HG02973 (cell line): Measurements from ENCODE around the gene TACC3.

Experiments
- ATAC-seq: cut with Tn5 transposase; IDR thresholded peaks from one replicate; pipeline ENCODE4 v1.9.1; 2021; ENCODE audit warnings: moderate library complexity; ENCODE audit not compliant: unreplicated experiment

Gene TACC3

DNA sequence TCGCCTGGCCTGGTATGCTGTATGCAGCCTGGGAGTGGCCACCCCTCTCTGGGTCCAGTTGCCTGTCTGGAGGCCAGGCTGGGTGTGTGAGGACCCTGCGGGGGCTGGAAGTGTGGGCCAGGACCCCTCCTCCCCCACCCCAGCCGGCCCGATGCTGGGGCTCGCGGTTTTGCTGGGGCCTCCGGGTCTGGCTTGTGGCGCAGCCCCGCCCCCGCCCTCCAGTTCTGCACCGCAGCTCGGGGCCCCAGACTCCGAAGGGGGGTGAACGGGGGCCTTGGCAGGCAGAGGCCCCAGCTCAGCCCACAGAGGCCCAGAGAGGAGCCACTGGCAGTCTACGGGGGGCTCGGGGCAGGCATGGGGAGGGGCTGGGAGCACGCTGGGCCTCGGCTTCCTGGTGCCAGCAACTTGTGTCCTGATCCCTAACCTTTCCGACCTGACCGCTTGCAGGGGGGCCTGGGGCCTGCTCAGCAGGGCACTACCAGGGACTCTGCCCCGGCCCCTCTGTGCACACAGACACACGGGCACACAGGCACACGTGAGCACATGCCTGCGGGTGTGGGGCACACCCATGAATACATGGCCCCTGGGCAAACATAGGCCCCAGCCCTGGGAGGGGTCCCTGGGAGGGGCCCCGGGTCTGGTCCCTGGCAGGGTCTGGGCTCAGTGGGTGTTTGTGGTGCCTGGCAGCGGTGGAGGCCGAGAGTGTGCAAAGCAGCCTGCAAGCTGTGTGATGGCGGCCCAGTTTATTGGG lies 50.4 kb downstream of the TACC3 start:
- no peak for ATAC-seq

DNA sequence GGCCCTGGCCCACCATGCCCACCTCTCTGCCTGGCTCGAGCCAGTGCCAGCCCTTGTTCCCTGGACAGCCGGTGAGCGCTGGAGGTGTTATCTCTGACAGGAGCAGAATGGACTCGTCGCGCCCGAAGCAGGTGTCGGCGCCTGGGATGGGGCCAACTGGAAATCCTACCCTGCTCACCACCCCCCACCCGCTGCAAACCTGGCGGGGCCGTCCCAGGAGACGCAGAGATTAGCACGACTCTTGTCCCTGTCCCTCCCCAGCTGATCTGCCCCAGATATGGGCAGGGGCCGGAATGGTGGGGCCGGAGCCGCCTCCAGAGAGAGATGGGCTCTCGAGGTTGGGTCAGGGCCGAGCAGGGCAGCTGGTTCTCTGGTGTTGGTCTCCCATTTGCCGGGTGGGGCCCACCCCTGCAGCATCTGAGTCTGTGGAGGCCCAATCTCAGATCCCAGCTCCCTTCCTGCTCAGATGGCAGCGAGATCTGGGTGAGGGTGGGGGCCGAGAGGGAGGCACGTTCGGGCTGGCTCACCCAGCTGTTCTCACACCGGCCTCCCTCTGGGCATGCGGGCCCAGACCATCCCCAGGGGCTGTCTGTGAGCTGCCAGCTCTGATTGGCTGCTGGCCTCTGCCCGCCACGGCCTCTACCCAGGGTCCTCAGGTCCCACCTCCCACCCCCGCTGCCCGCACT lies 51.7 kb downstream of the TACC3 start:
- no peak for ATAC-seq

DNA sequence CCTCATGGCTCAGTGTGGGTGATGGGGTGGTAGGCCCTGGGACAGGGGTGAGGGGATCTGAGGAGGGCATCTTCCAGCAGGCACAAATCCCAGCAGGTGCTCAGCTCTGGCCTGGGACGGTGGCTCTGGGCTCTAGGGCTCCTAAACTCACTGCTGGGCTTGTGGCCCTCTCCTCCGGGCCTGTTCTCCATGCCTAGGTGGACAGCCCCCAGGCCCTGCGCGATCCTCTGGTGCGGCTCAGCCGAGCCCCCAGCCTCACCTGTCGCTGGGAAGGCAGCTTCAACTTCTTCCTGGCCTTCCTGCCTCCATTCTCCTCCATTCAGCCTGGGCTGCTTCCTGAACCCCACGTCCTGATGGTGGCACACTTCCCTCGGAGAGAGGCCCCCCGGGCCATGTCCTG lies 52.4 kb downstream of the TACC3 start:
- no peak for ATAC-seq

DNA sequence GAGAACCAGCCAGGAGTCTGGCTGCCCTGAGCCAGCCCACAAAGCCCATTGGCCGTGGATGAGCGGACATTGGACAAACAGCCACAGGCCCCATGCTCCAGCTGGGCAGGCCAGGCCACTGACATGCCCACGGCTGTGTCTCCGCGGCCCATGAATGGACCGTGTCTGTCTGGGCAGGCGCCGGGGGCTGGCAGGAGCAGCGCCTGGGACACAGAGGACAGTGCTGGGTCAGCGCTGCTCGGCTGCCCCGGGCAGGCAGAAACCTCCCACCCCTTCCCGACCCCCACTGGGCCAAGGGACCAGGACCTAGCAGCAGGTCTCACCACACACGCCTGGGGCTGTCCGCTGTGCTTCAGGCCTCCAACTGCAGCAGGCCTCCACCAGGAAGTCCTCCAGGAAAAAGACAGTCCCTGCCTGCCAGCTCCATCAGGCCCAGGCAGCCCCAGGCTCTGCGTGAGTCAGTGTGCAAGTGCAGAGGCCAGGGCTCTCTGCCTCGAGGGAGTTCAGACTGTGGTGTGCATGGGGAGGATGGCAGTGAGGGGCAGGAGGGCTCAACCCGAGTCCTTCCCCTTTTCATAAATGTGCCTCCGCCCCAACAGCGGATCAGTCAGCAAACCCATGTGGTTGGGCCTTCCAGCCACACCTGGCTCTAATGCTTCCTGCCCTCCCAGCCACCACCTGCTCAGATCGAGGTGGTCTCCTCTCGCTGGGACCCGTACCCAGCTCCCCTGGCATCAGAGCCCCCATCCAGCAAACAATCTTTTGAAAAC lies 54.6 kb downstream of the TACC3 start:
- ATAC-seq = no peak

DNA sequence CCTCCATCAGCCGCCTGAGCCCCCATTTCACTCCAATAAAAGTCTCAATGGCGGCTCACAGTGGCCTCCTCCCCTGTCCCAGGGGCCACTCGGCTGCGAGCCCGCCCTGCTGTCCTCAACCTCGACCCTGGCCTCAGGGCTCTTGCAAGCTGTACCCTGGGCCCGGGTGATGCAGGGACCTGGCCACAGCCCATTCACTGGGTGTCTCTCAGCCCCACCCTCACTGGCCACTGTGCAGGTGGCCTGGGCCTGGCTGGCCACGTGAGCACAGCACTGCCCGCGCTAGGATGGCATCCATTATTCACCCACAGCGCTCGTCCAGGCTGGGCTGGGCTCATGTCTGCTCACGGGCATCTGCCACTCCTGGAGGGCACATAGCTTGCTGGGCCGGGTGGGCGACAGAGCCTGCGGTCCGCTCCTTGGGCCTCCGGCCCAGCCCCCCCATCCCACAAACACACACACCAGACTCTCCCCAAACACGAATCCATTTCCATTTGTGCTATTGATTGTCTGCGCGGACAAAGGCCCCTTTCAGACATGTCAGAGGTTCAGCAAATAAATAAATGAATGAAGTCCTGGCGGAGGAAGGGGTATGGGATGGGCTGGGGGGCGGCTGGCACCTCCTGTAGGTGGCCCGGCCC lies 55.3 kb downstream of the TACC3 start:
- ATAC-seq = no peak

DNA sequence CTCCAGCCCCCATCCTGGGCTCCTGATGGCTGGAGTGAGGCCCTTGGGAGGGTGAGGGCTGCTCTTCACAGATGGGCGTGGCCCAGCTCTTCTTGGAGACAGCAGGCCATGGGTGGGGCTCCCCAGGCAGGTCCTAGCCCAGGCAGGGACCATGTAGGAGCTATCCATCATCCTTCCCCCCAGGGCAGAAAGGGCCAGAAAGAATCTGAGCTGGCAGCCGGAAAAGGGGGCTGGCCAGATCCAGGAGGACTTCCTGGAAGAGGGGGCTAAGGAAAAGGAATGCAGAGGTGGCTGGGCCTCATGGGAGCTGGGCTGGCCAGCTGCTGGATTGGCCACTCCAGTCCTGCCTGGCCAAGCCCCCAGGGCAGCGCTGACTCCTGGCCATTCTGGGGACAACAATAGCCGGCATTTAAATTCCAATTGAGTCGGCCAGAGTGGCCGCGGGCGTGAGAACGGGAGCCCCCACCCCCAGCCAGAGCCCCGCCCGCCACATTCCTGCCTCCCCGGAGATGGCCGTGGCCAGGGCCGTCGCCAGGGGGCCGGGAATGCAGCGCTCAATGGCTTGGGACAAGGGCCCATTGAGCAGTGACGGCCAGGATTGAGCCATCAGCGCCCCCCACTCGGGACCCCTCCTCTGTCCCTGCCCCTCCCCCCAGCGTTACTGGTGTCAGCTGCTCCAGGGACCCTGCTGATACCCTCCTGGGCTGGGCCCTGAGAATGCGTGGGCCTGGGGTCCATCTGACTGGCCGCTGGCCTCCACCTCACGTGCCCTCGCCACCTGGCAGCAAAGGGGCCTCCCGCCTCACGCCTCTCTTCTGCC lies 56.7 kb downstream of the TACC3 start:
- no peak for ATAC-seq

DNA sequence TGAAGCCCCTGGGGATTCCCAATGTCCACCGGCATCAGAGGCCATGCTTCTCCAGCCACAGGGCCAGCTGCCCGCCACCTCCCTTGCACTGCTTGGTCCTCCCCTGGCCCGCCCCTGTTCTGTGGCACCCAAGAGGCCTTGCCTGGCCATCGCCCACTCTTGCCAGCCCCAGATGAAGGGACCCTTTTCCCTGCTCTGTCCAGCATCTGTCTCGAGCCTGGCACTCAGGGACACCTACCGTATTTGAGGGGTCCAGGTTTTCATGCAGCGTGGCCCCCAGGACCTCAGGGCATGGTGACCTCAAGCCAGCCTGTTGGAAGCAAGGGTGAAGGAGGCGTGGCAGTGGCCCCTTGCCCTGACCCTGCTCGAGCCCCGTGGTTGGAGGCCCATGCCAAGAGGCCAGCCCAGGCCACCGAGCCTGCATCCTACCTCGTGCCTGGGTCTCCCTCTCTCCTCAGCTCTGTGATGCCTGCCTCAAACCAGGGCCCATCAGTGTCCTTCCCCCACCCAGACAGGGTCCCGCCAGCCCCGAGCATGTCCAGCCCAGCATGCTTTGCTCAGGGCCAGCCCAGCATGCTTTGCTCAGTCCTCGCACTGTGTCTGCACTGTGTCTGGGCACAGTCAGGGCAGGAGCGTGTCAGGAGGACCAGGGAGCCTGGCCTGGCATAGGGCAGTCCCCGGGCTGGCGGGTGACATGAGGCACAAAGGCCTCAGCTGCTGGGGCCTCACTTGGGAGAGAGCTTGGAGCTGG lies 57.5 kb downstream of the TACC3 start:
- no peak for ATAC-seq

DNA sequence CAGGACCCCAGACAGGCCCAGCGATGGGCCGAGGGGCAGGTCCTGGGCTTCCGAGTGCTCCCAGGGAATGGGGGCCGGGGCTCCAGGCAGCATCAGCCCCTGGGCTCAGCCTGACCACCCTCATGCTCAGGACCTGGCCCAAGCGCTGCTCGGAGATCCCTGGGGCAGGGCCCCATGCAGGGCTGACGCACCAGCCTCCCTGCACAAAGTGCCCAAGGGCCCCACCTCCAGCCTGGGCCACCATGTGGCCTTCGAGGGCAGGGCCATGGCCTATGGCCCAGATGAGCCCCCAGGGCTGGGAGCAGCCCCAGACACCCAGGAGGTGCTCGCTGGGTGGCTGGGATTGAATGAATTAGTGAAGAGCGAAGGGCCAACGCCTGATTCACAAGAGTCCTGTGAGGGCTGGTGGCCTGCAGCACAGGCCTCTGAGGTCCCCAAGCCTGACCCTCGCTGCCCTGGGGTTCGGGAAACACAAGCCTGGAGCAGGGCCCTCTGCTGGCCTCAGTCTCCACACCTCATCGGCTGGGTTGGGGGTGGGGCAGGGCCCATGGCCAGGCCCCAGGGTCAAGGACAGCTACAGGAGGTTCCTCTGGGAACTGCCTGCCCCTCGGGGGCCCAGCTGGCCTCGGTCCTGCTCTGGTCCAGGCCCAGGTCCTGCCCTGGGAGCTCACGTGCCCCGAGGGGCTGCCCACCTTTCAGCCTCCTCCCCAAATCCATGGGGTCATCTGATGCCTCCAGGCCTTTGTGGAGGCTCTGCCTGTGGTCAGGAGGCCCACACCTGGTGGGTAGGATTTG lies 58.5 kb downstream of the TACC3 start:
- no peak for ATAC-seq

DNA sequence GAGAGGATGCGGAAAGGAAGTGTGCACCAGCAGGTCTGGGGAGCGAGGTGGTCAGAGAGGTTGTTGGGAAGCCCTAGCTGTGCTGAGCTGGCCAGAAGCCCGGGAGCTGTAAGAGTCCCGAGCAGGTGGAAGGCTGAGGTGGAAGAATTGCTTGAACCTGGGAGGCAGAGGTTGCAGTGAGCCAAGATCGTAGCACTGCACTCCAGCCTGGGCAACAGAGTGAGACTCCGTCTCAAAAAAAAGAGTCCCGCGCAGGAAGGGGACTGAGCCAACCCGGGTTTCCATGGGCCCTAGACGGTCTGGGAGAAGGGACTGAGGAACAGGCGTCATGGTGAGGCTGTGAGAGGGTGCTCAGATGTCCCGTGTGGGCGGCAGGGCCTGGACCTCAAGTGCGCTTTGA lies 59.1 kb downstream of the TACC3 start:
- ATAC-seq = no peak

DNA sequence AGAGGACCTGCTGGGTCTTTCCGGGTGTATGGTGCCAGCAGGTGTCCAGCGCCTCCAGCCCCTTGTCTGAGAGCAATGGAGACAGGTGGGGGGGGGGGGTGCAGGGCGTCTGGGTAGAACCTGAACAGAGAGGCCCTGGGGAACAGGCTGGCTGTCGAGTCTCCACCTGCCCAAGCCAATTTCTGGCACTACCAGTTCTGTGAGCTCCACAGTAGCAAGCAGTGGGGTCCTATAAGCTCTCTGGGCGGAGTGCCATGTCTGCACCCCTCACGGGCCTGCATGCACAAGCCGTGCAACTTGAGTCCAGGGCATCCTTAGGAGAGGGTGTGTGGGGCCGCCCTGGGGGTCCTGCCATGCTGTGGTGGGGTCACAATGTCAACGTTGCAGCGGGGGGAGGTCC lies 61.7 kb downstream of the TACC3 start:
- ATAC-seq = no peak

DNA sequence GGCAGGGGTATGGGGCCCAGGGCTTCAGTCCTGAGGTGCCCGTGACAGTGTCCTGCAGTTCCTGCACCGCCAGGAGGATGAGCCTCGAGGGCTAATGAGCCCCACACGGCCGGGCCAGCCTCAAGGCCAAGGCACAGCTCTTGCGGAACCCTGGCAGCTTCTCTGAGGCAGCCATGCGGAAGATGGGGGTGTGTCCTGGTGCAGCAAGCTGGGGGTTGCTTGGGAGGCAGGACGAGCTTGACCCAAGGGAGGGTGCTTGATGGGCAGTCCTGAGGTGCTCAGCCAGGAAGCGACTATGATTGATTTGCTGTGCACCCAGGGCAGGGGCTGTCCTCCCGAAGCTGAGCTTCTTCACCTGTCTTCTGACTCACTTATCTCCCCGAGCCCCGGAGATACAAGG lies 62.6 kb downstream of the TACC3 start:
- no peak for ATAC-seq

DNA sequence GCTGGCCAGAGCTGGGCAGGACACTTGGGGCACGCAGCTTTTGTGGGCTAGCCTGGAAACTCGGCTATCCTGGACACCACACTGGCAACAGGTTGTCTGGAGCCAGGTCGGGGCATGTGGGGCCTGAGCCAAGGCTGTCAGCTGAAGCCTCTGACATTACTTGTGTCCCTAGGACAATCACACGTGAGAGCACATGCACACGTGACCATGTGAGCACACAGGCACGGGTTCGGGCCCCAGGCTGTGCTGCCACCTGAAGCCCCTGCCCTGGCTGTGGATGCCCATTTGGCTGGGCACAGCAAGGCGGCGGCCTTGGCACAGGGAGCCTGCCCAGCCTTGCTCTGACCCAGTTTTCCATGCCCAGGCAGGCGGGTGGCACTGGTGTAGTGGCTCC lies 63.1 kb downstream of the TACC3 start:
- ATAC-seq = no peak

DNA sequence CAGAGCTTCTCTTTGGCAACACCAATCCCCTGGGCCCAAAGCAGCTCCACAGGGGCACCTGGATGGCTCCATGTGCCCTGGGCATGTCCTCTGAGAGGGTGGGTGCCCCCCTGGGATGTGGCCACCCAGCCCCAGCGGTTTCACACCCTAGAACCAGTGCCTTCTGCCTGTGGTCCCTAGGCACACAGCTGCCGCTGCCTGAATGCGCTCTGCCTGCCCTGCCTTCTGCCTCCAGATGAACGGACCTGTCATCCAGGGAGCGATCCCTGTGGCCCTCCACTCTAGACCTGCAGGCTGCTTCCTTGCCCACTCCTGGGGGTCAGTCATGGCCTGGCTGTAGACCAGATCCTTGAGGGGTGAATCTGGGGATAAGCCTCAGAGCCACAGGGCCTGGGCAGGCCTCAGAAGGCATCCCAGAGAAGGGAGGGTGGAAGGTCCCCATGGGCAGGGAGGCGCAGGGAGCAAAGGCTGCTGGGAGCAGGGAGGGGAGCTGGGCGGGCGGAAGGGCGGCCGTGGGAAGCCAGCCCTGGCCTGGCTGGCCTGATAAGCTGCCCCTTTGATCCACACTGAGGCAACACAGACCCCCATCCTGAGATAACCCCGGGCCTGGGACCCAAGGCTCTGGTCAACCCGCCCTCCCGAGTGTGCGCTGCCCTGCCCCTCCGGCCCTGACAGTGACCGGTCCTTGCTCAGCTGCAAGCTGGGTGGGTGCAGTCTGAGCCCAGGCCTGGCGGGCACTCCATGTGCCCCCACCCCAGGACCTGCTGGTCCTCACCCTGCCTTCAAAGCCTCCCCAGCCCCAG lies 63.7 kb downstream of the TACC3 start:
- ATAC-seq = no peak

DNA sequence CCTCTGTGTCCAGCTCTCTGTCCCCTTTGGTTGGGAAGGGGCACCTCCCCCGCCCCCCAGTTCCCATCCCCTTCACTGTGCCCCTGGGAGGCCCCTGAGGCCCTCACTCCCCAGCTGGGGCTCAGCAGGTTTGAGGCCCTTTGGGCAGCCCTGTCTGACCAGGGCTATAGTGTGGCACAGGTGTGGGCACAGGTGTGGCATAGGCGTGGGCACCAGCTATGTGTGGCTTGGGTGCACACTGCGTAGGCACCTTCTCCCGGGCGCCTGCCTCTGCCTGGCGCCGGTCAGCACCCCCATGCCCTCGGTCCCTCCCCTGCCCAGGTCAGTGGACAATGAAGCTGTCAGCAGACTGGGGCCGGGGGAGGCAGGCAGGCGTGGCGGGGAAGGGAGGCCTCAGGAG lies 64.3 kb downstream of the TACC3 start:
- no peak for ATAC-seq

DNA sequence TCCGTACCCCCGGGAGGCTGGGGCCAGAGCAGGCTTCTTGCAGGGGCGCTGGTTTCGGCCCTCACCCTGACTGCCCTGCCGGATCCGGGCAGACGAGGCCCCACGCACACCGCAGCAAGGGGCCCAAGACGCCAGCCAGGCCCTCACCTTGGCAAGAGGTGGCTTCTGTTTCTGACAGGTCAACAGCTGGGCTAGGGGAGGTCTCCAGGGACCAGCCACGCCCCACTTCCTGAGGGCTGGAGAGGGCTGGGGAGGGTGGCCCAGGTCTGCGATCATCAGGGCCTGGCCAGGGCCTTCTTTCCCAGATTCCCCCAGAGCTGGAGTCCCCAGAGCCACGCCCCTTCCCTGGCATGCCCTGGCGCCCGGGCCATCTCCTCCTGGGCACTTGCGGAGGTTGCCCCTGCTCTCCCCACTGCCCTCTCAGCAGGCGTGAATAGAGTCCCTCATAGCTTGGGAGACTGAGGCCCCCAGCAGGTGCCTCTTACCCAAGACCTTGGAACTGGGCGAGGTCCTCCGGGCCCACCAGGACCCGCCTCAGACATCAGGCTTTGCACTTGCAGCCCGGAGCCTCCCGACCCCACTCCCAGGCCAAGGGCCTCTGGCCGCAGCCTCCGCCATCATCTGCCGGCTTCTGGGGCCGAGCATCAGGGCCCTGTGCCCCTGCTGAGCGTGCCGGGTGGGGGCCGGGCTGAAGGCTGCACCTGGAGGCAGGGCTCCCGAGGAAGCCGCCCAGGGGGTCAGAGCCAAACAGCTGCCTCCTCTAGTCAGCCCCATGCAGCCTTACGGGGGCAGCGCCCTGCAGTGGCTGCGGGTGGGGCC lies 65.4 kb downstream of the TACC3 start:
- ATAC-seq = no peak

DNA sequence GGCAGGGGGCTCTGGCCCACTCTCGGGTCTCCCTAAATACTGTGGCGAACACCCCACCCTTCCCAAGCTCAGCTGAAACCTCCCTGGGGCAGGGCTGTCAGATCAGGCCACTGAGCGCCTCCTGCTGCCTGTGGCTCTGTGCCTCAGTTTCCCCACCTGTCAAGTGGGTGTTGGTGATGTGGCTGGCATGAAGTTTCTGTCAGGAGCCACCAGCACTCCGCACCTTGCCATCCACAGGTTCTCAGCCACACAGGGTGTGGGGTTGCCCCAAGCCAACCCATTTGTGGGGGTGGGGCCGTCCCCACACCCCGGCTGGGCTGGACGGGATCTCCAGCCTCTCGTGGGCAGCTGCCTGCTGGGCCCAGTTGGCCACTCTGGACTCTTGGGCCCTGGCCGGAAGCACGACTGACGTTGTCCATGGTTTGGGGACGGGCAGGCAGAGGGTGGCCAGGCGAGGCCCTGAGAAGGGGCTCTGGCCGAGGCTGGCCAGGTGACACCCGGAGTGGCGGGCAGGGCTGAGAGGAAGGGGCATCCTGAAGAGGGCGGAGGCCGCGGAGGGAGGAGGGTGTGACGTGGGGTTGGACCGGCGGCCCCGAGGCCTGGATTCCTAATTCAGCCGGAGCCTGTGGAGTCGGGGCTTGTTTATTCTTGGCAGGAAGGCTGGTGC lies 66.2 kb downstream of the TACC3 start:
- no peak for ATAC-seq
